ENCODE results near the gene KIF3A.

The KIF3A gene

GRCh38 chr5:132746954-132747615, 9.7 kb upstream of the KIF3A start, which contains the start of gene CCNI2:
TSS of gene CCNI2 (plus strand) at chr5:132747426. CDS start at chr5:132747496, 70 bp downstream.
- peak within 1 kb of the TSS; percentile 68 to 77 for H3K4me3 ChIP-seq (ENCODE audit: low read depth in 1 of 2, low read length in 2 of 2)
- peaks cover 0 to 10% of the 10 kb centered on the region in 2 donors for H3K4me1 ChIP-seq (ENCODE audit: control insufficient read depth in 1 of 2, insufficient read depth in 2 of 2, low read length in 2 of 2)
- H3K9me3 ChIP-seq (ENCODE audit: control insufficient read depth in 1 of 2, low read length in 2 of 2): no peaks in the 10 kb centered on the region
- H3K27ac ChIP-seq (ENCODE audit: low read depth, low read length): no peak within 1 kb of the TSS
- H3K36me3 ChIP-seq (ENCODE audit: control insufficient read depth in 1 of 2, insufficient read depth in 2 of 2, low read length in 2 of 2): peaks cover 0 to 12% of the 10 kb centered on the region in 2 donors
- H3K27me3 ChIP-seq (ENCODE audit: control insufficient read depth in 1 of 2, insufficient read depth in 2 of 2, low read length in 2 of 2): no peaks in the 10 kb centered on the region
- H3K9ac ChIP-seq (ENCODE audit: low read depth in 1 of 2, low read length in 2 of 2): peak within 1 kb of the TSS; percentile 62 to 77

DNA sequence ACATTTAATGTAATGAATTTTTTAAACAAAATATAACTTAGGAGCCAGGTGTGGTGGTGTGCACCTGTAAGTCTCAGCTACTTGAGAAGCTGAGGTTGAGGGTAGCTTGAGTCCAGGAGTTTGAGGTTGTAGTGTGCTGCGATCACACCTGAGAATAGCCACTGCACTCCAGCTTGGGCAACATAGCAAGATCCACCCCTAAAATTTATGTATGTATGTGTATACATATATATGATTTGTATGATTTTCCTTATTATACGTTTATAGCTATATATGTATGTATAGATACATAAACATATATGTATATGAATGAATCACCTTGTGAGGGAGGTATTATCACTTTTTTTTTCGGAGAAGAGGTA, 9.2 kb upstream of the KIF3A start:
- H3K36me3 ChIP-seq (ENCODE audit: control insufficient read depth in 1 of 2, insufficient read depth in 2 of 2, low read length in 2 of 2): peaks cover 0 to 7% of the 10 kb centered on the region in 2 donors
- peak overlapping the region; percentile 68 to 77 for H3K4me3 ChIP-seq (ENCODE audit: low read depth in 1 of 2, low read length in 2 of 2)
- no peak overlapping the region for H3K27ac ChIP-seq (ENCODE audit: low read depth, low read length)
- peak overlapping the region; percentile 62 to 77 for H3K9ac ChIP-seq (ENCODE audit: low read depth in 1 of 2, low read length in 2 of 2)
- H3K4me1 ChIP-seq (ENCODE audit: control insufficient read depth in 1 of 2, insufficient read depth in 2 of 2, low read length in 2 of 2): peaks cover 0 to 10% of the 10 kb centered on the region in 2 donors
- no peaks in the 10 kb centered on the region for H3K9me3 ChIP-seq (ENCODE audit: control insufficient read depth in 1 of 2, low read length in 2 of 2)
- no peaks in the 10 kb centered on the region for H3K27me3 ChIP-seq (ENCODE audit: control insufficient read depth in 1 of 2, insufficient read depth in 2 of 2, low read length in 2 of 2)

GRCh38 chr5:132744659-132745058, 7.3 kb upstream of the KIF3A start:
- no peak overlapping the region for H3K27ac ChIP-seq (ENCODE audit: low read depth, low read length)
- H3K4me3 ChIP-seq (ENCODE audit: low read depth in 1 of 2, low read length in 2 of 2): no peak overlapping the region
- no peaks in the 10 kb centered on the region for H3K9me3 ChIP-seq (ENCODE audit: control insufficient read depth in 1 of 2, low read length in 2 of 2)
- H3K9ac ChIP-seq (ENCODE audit: low read depth in 1 of 2, low read length in 2 of 2): no peak overlapping the region
- H3K36me3 ChIP-seq (ENCODE audit: control insufficient read depth in 1 of 2, insufficient read depth in 2 of 2, low read length in 2 of 2): no peaks in the 10 kb centered on the region
- H3K4me1 ChIP-seq (ENCODE audit: control insufficient read depth in 1 of 2, insufficient read depth in 2 of 2, low read length in 2 of 2): peaks cover 0 to 10% of the 10 kb centered on the region in 2 donors
- no peaks in the 10 kb centered on the region for H3K27me3 ChIP-seq (ENCODE audit: control insufficient read depth in 1 of 2, insufficient read depth in 2 of 2, low read length in 2 of 2)

DNA sequence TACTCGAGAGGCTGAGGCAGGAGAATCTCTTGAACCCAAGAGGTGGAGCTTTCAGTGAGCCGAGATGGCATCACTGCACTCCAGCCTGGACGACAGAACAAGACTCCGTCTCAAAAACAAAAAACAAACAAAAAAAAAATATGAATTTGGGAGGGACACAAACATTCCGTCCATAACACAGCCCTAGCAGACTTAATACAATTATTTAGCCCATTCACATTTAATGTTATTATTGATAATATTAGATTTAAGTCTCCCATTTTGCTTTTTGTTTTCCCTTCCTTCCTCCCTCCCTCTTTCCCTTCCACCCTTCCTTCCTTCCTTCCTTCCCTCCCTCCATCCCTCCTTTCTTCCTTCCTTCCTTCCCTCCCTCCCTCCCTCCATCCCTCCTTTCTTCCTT, 5.3 kb upstream of the KIF3A start:
- Histone ChIP-seq H3K9ac (ENCODE audit: low read depth in 1 of 2, low read length in 2 of 2) (no peak overlapping the region), H3K27me3 (ENCODE audit: control insufficient read depth in 1 of 2, insufficient read depth in 2 of 2, low read length in 2 of 2) (no peaks in the 10 kb centered on the region), H3K9me3 (ENCODE audit: control insufficient read depth in 1 of 2, low read length in 2 of 2) (no peaks in the 10 kb centered on the region), H3K36me3 (ENCODE audit: control insufficient read depth in 1 of 2, insufficient read depth in 2 of 2, low read length in 2 of 2) (no peaks in the 10 kb centered on the region), H3K27ac (ENCODE audit: low read depth, low read length) (no peak overlapping the region), H3K4me1 (ENCODE audit: control insufficient read depth in 1 of 2, insufficient read depth in 2 of 2, low read length in 2 of 2) (peaks cover 0 to 8% of the 10 kb centered on the region in 2 donors), H3K4me3 (ENCODE audit: low read depth in 1 of 2, low read length in 2 of 2) (no peak overlapping the region)

GRCh38 chr5:132742158-132742557, 4.8 kb upstream of the KIF3A start:
- H3K4me1 ChIP-seq (ENCODE audit: control insufficient read depth in 1 of 2, insufficient read depth in 2 of 2, low read length in 2 of 2): peaks cover 0 to 9% of the 10 kb centered on the region in 2 donors
- no peaks in the 10 kb centered on the region for H3K27me3 ChIP-seq (ENCODE audit: control insufficient read depth in 1 of 2, insufficient read depth in 2 of 2, low read length in 2 of 2)
- no peak overlapping the region for H3K9ac ChIP-seq (ENCODE audit: low read depth in 1 of 2, low read length in 2 of 2)
- no peaks in the 10 kb centered on the region for H3K9me3 ChIP-seq (ENCODE audit: control insufficient read depth in 1 of 2, low read length in 2 of 2)
- no peak overlapping the region for H3K27ac ChIP-seq (ENCODE audit: low read depth, low read length)
- no peak overlapping the region for H3K4me3 ChIP-seq (ENCODE audit: low read depth in 1 of 2, low read length in 2 of 2)
- no peaks in the 10 kb centered on the region for H3K36me3 ChIP-seq (ENCODE audit: control insufficient read depth in 1 of 2, insufficient read depth in 2 of 2, low read length in 2 of 2)

DNA sequence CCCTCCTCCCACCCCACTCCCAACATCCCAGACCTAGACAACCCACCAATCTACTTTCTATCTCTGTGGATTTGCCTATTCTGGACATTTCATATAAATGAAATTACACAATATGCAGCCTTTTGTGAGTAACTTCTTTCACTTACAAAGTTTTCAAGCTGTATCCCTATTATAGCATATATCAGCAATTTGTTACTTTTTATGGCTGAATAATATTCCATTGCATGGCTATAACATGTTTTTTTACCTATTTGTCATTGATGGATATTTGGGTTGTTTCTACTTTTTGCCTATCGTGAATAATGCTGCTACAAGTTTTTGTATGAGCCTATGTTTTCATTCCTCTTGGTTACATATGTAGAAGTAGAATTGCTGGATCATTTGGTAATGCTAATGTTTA, 1.9 kb upstream of the KIF3A start:
- Histone ChIP-seq H3K27ac (ENCODE audit: low read depth, low read length) (no peak overlapping the region), H3K9ac (ENCODE audit: low read depth in 1 of 2, low read length in 2 of 2) (no peak overlapping the region), H3K27me3 (ENCODE audit: control insufficient read depth in 1 of 2, insufficient read depth in 2 of 2, low read length in 2 of 2) (no peaks in the 10 kb centered on the region), H3K9me3 (ENCODE audit: control insufficient read depth in 1 of 2, low read length in 2 of 2) (no peaks in the 10 kb centered on the region), H3K36me3 (ENCODE audit: control insufficient read depth in 1 of 2, insufficient read depth in 2 of 2, low read length in 2 of 2) (no peaks in the 10 kb centered on the region), H3K4me1 (ENCODE audit: control insufficient read depth in 1 of 2, insufficient read depth in 2 of 2, low read length in 2 of 2) (peaks cover 5 to 12% of the 10 kb centered on the region in 2 donors), H3K4me3 (ENCODE audit: low read depth in 1 of 2, low read length in 2 of 2) (no peak overlapping the region)

GRCh38 chr5:132737982-132738681, 786 bp upstream of the KIF3A start:
- Histone ChIP-seq H3K36me3 (ENCODE audit: control insufficient read depth in 1 of 2, insufficient read depth in 2 of 2, low read length in 2 of 2) (no peaks in the 10 kb centered on the region), H3K27me3 (ENCODE audit: control insufficient read depth in 1 of 2, insufficient read depth in 2 of 2, low read length in 2 of 2) (no peaks in the 10 kb centered on the region), H3K4me1 (ENCODE audit: control insufficient read depth in 1 of 2, insufficient read depth in 2 of 2, low read length in 2 of 2) (peaks cover 5 to 12% of the 10 kb centered on the region in 2 donors), H3K9ac (ENCODE audit: low read depth in 1 of 2, low read length in 2 of 2) (peak overlapping the region; percentile 40 to 61), H3K4me3 (ENCODE audit: low read depth in 1 of 2, low read length in 2 of 2) (peak overlapping the region; percentile 87 to 92), H3K9me3 (ENCODE audit: control insufficient read depth in 1 of 2, low read length in 2 of 2) (no peaks in the 10 kb centered on the region), H3K27ac (ENCODE audit: low read depth, low read length) (no peak overlapping the region)

DNA sequence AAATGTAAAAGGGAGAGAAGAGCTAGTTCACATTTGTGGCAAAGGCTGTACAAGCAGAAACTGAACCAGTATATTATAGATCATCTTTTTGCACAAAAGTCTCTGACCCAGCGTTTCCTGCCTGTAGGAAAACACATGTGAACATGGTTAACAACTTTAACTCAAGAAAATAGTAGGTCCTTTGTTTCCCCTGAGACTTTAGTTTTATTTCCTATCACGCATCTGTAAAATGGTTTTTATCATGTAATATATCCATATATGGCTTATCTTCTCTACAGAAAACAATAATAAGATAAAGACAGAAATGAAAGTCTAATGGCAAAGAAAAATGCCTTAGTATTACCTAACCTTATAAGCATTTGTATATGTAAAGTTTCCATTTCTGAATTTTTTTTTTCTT, 2.7 kb downstream of the KIF3A start:
- Histone ChIP-seq H3K27me3 (ENCODE audit: control insufficient read depth in 1 of 2, insufficient read depth in 2 of 2, low read length in 2 of 2) (no peaks in the 10 kb centered on the region), H3K9me3 (ENCODE audit: control insufficient read depth in 1 of 2, low read length in 2 of 2) (no peaks in the 10 kb centered on the region), H3K9ac (ENCODE audit: low read depth in 1 of 2, low read length in 2 of 2) (no peak overlapping the region), H3K4me1 (ENCODE audit: control insufficient read depth in 1 of 2, insufficient read depth in 2 of 2, low read length in 2 of 2) (peaks cover 5 to 12% of the 10 kb centered on the region in 2 donors), H3K36me3 (ENCODE audit: control insufficient read depth in 1 of 2, insufficient read depth in 2 of 2, low read length in 2 of 2) (no peaks in the 10 kb centered on the region), H3K27ac (ENCODE audit: low read depth, low read length) (no peak overlapping the region), H3K4me3 (ENCODE audit: low read depth in 1 of 2, low read length in 2 of 2) (no peak overlapping the region)

DNA sequence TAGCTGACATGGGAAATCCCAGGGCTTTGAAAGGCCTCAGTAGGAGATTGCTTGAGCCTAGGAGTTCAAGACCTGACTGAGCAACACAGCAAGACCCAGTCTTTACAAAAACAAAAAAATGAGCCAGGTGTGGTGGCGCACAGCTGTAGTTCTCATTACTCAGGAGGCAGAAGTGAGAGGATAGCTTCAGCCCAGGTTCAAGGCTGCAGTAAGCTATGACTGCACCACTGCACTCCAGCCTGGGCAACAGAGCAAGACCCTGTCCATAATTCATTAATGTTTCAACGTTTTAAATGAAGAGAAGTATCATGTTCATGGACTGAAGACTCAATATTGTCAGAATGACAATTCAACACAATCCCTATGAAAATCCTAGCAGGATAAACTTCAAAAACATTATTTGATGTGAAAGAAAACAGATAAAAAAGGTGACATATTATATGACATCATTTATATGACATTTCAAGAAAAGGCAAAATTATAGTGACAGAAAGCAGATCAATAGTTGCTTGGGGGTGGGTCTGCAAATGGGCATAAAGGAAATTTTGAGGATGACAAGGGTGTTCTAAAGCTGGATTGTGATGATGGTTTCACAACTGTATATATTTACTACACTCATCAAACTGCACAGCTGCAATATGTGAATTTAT, 3.7 kb downstream of the KIF3A start:
- Histone ChIP-seq H3K27ac (ENCODE audit: low read depth, low read length) (no peak overlapping the region), H3K4me1 (ENCODE audit: control insufficient read depth in 1 of 2, insufficient read depth in 2 of 2, low read length in 2 of 2) (peaks cover 5 to 12% of the 10 kb centered on the region in 2 donors), H3K36me3 (ENCODE audit: control insufficient read depth in 1 of 2, insufficient read depth in 2 of 2, low read length in 2 of 2) (no peaks in the 10 kb centered on the region), H3K9me3 (ENCODE audit: control insufficient read depth in 1 of 2, low read length in 2 of 2) (no peaks in the 10 kb centered on the region), H3K4me3 (ENCODE audit: low read depth in 1 of 2, low read length in 2 of 2) (no peak overlapping the region), H3K27me3 (ENCODE audit: control insufficient read depth in 1 of 2, insufficient read depth in 2 of 2, low read length in 2 of 2) (no peaks in the 10 kb centered on the region), H3K9ac (ENCODE audit: low read depth in 1 of 2, low read length in 2 of 2) (no peak overlapping the region)

- H3K9ac ChIP-seq (ENCODE audit: low read depth in 1 of 2, low read length in 2 of 2): no peak overlapping the region
- no peaks in the 10 kb centered on the region for H3K9me3 ChIP-seq (ENCODE audit: control insufficient read depth in 1 of 2, low read length in 2 of 2)
- no peaks in the 10 kb centered on the region for H3K36me3 ChIP-seq (ENCODE audit: control insufficient read depth in 1 of 2, insufficient read depth in 2 of 2, low read length in 2 of 2)
- no peak overlapping the region for H3K4me3 ChIP-seq (ENCODE audit: low read depth in 1 of 2, low read length in 2 of 2)
- H3K27me3 ChIP-seq (ENCODE audit: control insufficient read depth in 1 of 2, insufficient read depth in 2 of 2, low read length in 2 of 2): no peaks in the 10 kb centered on the region
- no peak overlapping the region for H3K27ac ChIP-seq (ENCODE audit: low read depth, low read length)
- no peaks in the 10 kb centered on the region for H3K4me1 ChIP-seq (ENCODE audit: control insufficient read depth in 1 of 2, insufficient read depth in 2 of 2, low read length in 2 of 2)
These were observed 7.5 kb downstream of the KIF3A start for GRCh38 chr5:132729896-132730295.
